Inflammatory macrophage treated with lipopolysaccharide for 4 hours (primary cell): Measurements from ENCODE around the gene CDHR3.

ENCODE experiments used
- DNase-seq: peaks from one replicate; pipeline ENCODE4 v3.0.0-alpha.2; 2020

Gene CDHR3

DNA sequence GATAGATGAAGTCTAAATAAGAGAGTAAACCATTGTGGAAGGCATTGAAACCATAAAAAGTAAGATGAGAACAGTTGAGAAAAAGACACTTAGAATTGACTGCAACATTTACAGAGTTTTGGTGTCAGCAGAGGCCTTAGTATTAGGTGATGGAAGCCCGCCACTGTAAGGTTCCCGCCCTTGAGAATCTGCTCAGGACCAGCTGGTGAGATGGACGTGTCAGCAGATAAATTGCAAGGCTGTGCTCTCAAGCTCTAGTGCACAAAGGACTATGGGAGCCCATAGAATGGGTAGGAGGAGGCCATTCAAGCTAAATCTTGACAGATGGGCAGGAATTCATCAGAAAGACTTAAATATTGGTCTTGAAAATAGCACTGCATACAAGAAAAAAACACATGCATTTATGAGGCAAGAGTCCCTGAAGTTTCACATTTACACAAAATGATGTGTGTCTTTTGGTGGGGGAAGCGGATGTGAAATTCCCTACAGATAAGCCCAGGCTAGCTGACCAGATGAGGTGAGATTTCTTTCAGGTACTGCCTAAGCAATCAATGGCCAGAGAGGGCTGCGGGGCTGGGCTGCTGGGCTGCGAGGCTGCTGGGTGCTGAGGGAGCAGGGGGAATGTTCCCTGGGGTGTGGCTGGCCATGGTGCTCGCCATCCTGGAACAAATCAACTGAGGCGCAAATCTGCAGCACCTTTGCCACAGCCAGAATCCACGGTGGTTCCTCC lies 106.6 kb downstream of the CDHR3 start:
- DNase-seq: no peak

DNA sequence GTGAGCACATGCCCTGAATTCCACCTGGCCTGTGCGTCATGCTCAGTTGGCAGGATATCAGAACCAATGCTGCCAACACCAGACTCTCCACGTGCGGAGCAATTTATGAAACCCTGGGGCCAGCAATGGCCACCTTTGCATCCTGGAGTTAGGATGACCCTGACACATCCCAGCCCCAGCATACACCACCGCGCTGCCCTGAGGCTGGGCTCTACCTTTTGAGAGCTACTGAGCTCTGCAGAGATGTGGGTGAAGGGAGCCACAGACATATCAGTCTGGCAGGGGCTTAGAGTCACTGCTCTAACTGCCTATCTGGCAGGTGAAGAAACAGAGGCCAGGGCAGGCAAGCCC lies 107.1 kb downstream of the CDHR3 start:
- DNase-seq: no peak

DNA sequence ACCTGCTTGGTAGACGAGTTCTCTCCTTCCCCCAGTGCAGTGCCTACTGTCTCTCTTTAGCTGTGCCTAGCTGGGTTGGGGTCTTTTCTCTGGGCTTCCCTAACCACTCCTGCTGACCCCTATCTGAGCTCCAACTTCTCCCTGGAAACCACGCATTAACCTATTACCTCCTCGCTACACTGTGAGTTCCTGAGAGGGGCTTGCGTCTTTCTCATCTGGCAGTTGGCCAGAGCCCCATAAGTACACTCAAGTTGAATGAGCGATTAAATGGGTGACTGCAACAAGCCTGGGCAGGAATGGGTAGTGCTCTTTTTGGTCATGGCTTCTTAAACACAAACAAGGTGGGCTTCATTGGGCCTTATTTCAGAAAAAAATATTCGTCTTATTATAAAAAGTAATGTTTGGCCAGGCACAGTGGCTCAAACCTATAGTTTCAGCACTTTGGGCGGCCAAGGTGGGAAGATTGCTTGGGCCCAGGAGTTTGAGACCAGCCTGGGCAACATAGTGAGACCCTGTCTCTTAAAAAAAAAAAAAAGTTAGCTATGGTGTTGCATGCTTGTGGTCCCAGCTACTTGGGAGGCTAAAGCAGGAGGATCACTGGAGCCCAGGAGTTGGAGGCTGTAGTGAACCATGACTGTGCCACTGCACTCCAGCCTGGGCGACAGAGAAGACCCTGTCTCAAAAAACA lies 107.6 kb downstream of the CDHR3 start:
- no peak for DNase-seq

DNA sequence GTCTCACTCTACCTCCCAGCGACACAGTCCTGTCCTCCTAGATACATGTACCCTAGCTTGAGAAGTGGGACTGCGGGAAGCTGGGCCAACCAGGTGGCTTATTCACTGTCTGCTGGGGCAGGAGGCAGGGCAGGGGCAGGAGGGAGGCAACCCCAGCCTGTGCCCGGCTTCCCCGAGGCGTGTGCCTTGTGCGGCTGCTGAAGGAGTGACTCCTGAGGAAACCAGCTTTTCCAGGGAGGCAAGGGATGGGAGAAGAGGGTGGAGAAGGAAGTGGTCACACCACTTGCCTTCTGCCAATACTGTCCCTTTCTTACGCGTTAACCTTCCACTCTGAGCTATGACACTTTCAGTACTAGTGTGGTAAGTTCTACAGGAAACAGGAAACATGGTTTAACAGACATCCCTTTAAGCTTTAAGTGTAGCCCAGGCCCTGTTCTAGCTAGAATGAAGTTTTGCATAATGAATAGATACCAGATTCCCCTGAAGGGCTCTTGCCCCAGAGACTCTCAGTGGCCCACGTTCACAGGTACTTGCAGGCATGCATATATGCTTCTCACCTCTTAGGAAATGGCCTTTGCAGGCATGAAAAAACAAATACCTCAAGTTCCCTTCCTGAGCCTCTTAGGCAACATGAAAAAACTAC lies 108.4 kb downstream of the CDHR3 start:
- DNase-seq: peak; percentile 55

DNA sequence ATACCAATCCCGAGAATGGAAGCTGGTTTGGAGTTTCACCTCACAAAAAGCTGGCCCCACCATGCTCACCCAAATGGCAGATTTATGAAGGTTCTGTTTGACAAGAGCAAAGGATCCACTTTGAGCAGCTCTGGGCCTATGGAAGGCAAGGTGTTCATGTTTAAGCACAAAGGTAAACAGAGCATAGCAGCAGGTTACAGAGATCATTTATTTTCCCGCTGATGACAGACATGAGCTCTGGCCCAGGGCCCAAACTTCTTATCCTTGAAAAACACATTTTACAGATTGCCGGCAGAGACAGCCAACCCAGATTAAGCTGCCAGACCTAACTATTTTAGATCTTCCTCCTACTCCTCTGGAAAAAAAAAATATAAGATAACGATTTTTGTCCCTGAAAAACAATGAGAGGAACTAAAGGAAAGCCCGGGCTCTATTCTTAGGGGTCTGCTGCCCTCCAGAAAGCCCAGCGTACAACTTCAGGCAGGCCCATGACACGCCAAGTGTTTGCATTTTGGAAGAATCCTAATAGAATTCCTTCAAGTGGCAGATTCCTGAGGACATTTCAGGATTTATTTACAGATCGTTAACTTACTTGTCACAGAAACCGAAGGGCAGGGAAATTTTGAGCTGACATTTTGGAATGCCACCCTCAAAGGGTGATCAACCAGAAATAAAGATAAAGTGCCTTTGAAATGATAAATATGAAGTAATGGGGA lies 109.1 kb downstream of the CDHR3 start:
- DNase-seq: no peak

DNA sequence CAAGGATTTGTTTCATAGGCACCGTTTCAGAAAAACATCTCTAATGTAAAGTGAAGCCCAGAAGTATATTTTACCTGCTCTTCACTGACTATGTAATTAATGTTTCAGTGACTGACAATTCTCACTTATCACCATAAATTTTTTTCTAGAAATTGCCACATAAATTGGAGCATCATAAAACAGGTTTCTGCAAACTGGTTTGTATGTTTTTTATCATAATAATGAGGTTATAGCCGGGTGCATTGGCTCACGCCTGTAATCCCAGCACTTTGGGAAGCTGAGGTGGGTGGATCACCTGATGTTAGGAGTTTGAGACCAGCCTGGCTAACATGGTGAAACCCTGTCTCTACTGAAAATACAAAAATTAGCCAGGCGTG lies 109.6 kb downstream of the CDHR3 start:
- no peak for DNase-seq

DNA sequence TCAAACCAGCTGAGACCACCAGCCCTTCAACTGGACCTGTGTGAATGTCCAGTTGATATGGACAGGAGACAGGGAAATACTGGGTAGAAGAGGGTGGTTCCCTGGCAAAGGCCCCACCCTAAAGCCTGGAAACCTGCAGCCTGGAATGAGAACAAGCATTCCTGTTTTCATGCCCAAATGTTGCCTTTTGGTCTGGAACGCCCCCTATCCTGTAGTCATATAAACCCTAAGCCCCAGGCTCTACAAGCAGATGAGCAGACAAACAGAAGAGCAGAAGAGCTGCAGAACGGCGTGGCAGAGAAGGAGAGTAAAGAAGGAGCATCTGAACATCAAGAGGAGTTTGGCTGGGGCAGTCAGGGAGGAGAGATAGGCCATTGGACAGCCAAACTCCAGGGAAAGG lies 110.6 kb downstream of the CDHR3 start:
- DNase-seq: no peak

DNA sequence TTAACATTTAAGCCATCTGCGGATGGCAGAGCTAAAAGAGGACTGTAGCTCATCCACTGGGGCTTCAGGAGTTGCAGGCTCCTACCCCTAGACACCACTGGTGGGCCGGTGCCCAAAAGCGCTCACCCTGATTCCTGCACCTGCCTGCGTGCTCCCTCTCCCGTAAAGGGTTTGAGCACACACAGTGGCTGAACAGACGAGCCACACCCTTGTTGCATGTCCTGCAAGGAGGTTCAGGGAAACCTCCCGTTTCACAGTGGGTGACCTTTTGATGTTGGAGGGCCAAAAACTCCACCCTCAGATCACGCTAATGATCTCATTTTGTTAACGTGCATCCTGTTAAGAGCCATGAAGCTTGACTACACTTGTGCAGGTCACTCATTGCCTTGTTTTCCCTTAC lies 111.2 kb downstream of the CDHR3 start:
- DNase-seq: no peak

DNA sequence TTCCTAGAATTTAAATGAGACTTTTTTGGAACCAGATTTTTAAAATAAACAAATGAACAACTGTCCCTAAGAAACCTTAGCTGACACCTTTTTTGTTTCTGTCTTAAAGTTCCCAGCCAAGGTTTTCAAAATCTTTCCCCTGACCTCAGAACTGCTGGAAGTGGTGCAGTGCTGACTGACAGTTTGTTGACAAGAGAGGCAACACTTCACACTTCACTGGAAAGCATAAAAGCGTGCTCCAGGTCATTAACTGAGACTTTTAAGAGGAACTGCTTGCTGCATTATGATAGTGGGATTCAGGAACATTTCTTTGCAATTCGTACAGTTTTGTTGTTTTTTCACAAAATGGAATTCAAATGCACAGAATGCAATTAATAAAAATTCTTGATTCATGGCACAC lies 112.9 kb downstream of the CDHR3 start:
- DNase-seq: no peak

DNA sequence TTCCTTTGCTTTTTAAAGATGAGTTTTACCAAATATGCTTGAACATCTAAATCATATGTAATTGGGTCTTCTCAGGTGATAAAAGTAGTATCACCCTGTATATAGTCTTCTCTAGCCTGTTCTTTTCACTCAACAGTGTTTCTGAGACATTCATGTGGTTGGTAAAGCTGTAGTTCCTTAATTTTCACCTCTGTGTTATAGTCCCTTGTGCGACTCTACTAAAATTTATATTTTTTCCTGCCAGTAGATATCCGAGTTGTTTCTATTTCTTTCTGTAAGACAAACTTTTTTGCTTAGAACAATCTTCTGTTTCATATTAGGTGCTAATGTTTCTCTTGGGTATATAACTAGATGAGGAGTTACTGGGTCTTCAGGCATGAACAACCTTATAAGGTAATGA lies 113.5 kb downstream of the CDHR3 start:
- DNase-seq: no peak

DNA sequence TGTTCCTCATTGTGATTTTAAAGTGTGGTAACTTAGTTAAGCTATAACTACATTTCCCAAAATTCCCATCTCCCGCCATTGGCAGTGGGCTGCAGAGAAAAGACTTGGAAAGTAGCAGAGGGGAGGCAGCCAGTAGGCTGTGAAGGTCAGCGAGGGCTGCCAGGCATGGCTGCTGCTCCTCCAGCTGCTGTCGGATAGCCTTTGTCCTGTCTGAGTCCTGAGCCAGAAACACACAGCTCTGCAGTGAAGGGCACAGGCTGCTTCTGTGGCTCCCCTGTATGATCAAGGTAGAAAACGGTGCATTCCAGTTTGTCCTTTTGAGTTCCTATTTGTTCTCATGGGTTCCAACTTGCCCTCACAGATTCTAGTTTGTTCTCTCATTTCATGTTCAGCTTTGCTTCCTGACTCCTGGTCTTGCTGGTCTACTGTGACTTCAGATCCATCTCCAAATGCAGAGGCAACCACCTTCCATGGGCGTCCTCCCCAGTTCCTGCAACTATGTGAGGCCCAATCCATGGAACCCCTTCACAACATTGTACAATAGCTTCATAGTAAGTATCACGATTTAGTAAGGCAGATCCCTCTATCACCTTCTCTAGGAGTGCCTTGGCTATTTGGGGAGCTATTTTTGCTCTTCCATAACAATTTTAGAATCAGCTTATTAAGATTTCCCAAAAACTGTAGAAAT lies 117.4 kb downstream of the CDHR3 start:
- DNase-seq: no peak

DNA sequence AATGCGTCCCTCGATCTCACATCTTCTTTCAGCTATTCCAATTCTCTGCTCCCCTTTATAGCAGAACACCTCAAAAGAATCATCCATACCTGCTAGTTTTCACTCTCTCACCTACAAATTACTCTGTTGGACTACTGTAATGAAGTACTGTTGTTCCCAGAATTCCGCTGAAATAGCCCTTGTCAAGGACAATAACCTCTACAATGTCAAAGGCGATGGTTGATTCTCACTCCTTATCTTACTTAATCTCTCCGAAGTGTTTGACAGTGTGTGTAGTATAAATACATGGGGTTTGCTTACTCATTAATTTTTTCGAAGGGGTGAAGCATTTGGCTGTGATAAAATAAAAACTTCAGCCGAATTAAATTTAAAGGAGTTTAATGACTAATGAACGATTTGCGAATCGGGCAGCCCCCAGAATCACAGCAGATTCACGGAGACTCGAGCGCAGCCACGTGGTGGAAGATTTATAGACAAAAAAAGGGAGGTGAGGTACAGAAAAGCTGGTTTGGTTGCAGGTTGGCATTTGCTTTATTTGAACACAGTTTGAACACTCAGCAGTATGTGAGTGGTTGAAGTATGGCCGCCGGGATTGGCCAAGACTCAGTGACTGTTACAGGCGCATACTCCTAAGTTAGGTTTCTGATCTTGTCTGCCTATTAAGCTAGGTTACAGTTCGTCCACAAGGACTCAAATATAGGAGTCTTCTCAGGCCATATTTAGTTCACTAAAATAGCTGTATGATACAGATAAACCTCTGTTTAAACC lies 119.2 kb downstream of the CDHR3 start:
- DNase-seq: no peak
